ENCODE data around the gene CDON.

CDON gene

DNA sequence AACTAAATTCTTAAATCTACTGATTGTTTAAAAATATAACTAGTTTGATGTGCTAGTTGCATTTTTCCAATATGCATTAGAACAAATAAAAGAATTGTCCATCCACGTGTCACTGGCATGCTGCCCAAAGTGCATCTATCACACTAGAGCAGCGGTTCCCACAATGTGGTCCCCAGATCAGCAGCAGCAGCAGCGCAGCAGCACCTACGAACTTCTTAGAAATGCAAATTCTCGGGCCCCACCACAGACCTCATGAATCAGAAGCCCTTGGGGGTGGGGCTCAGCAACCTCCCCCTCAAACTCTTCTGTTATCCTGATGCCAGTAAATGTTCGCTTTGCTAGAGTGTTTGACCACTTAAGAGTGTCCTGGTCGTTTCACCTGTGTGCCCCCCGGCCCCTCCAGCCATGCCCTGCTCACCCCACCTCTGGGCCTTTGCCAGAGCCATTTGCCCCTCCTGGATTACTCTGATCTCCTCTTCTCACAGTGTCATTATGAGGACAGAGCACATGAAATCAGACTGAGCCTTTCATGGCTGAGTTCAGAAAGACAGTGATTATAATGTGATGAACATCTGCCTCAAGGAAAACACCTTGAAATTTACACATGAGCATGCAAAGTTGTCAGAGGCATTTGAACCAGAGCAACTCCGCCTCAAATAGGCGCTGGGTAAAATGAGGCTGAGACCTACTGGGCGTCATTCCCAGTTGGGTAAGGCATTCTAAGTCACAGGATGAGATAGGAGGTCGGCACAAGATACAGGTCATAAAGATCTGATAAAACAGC, 129.4 kb downstream of the CDON start:
- H3K27ac ChIP-seq = no peak overlapping the region
- TF ChIP-seq CTCF (conservative IDR thresholded peaks at IDR 0.05) (no peak), ZFX (IDR thresholded peaks at IDR 0.05) (no peak)

DNA sequence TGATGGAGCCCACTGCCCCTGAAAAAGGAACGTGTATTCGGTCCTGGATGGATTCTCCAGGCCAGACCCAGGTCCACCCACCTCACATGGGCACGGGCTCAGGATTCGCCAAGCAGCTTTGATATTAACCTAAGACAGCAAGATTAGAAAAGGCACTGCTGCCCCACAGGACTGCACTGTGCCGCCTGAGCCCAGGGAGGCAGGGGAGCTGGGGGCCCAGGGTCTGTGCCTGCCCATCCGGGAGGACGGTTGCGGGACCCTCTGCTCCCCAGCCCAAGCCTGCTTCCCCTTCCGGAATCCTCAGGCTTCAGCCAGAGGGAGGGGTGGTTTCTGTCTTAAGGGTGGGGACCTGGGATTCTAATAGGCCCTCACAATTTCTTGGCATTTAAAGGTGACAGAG, 130.4 kb downstream of the CDON start:
- no peak overlapping the region for H3K27ac ChIP-seq
- no peak for TF ChIP-seq CTCF (conservative IDR thresholded peaks at IDR 0.05)
- TF ChIP-seq ZFX (IDR thresholded peaks at IDR 0.05) = no peak

- no peak overlapping the region for H3K27ac ChIP-seq
- no peak for TF ChIP-seq ZFX (IDR thresholded peaks at IDR 0.05)
- TF ChIP-seq CTCF (conservative IDR thresholded peaks at IDR 0.05) = no peak
Observed at GRCh38 chr11:125931668-125932067, 131.0 kb downstream of the CDON start.

DNA sequence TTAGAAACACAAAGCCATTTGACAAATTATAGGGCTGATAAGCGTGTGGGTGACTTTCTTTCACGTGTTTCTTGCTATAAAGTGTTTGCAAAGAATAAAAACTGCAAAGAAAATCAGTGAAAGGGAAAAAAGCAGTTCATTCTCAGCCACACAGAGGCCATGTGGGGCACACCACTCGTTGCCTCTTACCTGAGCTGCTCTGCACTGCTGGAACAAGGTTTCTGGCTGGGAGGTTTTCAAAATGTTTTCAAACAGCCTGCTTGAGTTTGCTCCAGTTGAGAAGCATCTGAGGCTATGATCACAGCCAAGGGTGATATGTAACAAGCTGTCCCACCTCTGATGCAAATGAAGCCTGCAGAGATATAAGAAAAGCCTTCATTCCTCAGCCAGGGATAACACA, 131.6 kb downstream of the CDON start:
- TF ChIP-seq CTCF (conservative IDR thresholded peaks at IDR 0.05) (no peak), ZFX (IDR thresholded peaks at IDR 0.05) (no peak)
- no peak overlapping the region for H3K27ac ChIP-seq

DNA sequence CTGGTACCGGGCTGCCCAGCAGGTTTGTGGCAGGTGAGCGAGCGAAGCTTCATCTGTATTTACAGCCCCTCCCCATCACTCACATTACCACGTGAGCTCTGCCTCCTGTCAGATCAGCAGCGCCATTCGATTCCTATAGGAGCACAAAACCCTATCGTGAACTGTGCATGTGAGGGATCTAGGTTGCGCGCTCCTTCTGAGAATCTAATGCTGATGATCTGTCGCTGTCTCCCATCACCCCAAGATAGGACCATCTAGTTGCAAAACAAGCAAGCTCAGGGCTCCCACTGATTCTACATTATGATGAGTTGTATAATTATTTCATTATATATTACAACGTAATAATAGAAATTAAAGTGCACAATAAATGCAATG, 132.6 kb downstream of the CDON start:
- no peak overlapping the region for H3K27ac ChIP-seq
- TF ChIP-seq ZFX (IDR thresholded peaks at IDR 0.05) = no peak
- TF ChIP-seq CTCF (conservative IDR thresholded peaks at IDR 0.05) = no peak

GRCh38 chr11:125929445-125930075, 133.1 kb downstream of the CDON start:
- no peak overlapping the region for H3K27ac ChIP-seq
- TF ChIP-seq CTCF (conservative IDR thresholded peaks at IDR 0.05) (no peak), ZFX (IDR thresholded peaks at IDR 0.05) (no peak)

DNA sequence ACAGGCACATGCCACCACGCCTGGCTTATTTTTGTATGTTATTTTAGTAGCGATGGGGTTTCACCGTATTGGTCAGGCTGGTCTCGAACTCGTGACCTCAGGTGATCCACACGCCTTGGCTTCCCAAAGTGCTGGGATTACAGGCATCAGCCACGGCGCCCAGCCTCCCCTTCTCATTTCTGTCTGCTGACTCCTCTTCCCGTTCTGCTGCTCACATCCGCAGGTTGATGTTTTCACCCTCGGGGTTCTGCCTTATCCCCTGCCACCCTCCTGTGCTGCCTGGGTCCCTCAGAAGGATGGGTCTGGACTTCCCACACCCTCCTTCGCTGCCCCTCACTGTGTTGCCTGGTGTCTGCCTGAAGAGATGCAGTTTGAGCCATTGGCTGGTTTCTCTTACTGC, 136.0 kb downstream of the CDON start:
- H3K27ac ChIP-seq = no peak overlapping the region
- no peak for TF ChIP-seq ZFX (IDR thresholded peaks at IDR 0.05)
- no peak for TF ChIP-seq CTCF (conservative IDR thresholded peaks at IDR 0.05)
